HG03045 (cell line): ENCODE data around the gene FDPS.

Experiments used
- ATAC-seq: cut with Tn5 transposase; IDR thresholded peaks from one replicate; pipeline ENCODE4 v1.9.1; 2021; ENCODE audit warnings: mild to moderate bottlenecking, moderate library complexity; ENCODE audit not compliant: unreplicated experiment

FDPS gene

GRCh38 chr1:155308493-155309422 lies at the start of gene FDPS:
TSS of gene FDPS (plus strand) at chr1:155308866. CDS start at chr1:155309790, 924 bp downstream.
- peak; percentile 95 for ATAC-seq

- no peak for ATAC-seq
Observed at GRCh38 chr1:155260276-155260675, 48.4 kb upstream of the FDPS start.

GRCh38 chr1:155261493-155261851 lies 47.2 kb upstream of the FDPS start:
- peak; percentile 4 for ATAC-seq

GRCh38 chr1:155261852-155262673 lies 46.6 kb upstream of the FDPS start, which contains the start of gene SCAMP3:
TSS of gene SCAMP3 (minus strand) at chr1:155262360. CDS start at chr1:155262151, 209 bp downstream.
- ATAC-seq, result peak; percentile 90

GRCh38 chr1:155263067-155263466 lies 45.6 kb upstream of the FDPS start:
- no peak for ATAC-seq

- ATAC-seq, result no peak
Observed at GRCh38 chr1:155266553-155266952, 42.1 kb upstream of the FDPS start.

GRCh38 chr1:155267373-155267772 lies 41.3 kb upstream of the FDPS start:
- no peak for ATAC-seq

- ATAC-seq, result no peak
Observed at GRCh38 chr1:155268630-155269029, 40.0 kb upstream of the FDPS start.

GRCh38 chr1:155269381-155269780 lies 39.3 kb upstream of the FDPS start:
- no peak for ATAC-seq

- peak; percentile 23 for ATAC-seq
Observed at GRCh38 chr1:155272466-155273342, 36.0 kb upstream of the FDPS start.

GRCh38 chr1:155273343-155274245 lies 35.1 kb upstream of the FDPS start, which contains the start of gene CLK2:
TSS of gene CLK2 (minus strand) at chr1:155273504. CDS start at chr1:155270977, 2,527 bp downstream.
- ATAC-seq, result peak; percentile 83

GRCh38 chr1:155277070-155277901 lies 31.4 kb upstream of the FDPS start, which contains the start of gene HCN3:
TSS of gene HCN3 (plus strand) at chr1:155277463. CDS start at chr1:155277591, 128 bp downstream.
- peak; percentile 71 for ATAC-seq

GRCh38 chr1:155277902-155278688 lies 30.6 kb upstream of the FDPS start:
- ATAC-seq, result no peak

- no peak for ATAC-seq
Observed at GRCh38 chr1:155278689-155279160, 29.9 kb upstream of the FDPS start.

GRCh38 chr1:155279268-155279667 lies 29.4 kb upstream of the FDPS start:
- no peak for ATAC-seq

GRCh38 chr1:155282488-155283091 lies 26.1 kb upstream of the FDPS start:
- ATAC-seq, result no peak

GRCh38 chr1:155284476-155284875 lies 24.2 kb upstream of the FDPS start:
- no peak for ATAC-seq
